ENCODE measurements around the gene MFSD8. TPM values are rescaled to one million over a fixed set of nuclear protein-coding genes. Genes with fewer than 3 reads are reported as not detected.
"Not testable (repeated sequence)": the region's sequence is repeated elsewhere in the genome, so short reads cannot be mapped to it uniquely, and the experiment has no call there.

Gene MFSD8, protein sequence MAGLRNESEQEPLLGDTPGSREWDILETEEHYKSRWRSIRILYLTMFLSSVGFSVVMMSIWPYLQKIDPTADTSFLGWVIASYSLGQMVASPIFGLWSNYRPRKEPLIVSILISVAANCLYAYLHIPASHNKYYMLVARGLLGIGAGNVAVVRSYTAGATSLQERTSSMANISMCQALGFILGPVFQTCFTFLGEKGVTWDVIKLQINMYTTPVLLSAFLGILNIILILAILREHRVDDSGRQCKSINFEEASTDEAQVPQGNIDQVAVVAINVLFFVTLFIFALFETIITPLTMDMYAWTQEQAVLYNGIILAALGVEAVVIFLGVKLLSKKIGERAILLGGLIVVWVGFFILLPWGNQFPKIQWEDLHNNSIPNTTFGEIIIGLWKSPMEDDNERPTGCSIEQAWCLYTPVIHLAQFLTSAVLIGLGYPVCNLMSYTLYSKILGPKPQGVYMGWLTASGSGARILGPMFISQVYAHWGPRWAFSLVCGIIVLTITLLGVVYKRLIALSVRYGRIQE
- total RNA-seq: 10 to 100 TPM; 13.0 to 15.6 TPM

GRCh38 chr4:127965062-127965802 is at the start of gene MFSD8, which contains the start of gene ABHD18:
TSS of gene MFSD8 (minus strand) at chr4:127965173. CDS start at chr4:127965133, 40 bp downstream.
TSS of gene ABHD18 (plus strand) at chr4:127965406. CDS start at chr4:127982956, 17,550 bp downstream.
- Mint-ChIP-seq H3K4me3 (peak within 1 kb of the TSS; percentile 92), H3K36me3 (peaks cover 17% of the 10 kb centered on the region), H3K27ac (peak within 1 kb of the TSS; percentile 96), H3K27me3 (no peaks in the 10 kb centered on the region), H3K4me1 (peaks cover 34% of the 10 kb centered on the region), H3K9me3 (no peaks in the 10 kb centered on the region)
- peak; percentile 100 for DNase-seq

GRCh38 chr4:128009428-128009827 is 44.5 kb upstream of the MFSD8 start:
- H3K9me3 Mint-ChIP-seq: no peaks in the 10 kb centered on the region
- no peaks in the 10 kb centered on the region for H3K27me3 Mint-ChIP-seq
- H3K27ac Mint-ChIP-seq: no peak overlapping the region
- H3K4me1 Mint-ChIP-seq: no peaks in the 10 kb centered on the region
- no peak for DNase-seq
- peaks cover 31% of the 10 kb centered on the region for H3K36me3 Mint-ChIP-seq
- H3K4me3 Mint-ChIP-seq: no peak overlapping the region

- no peak for DNase-seq
- peaks cover 21% of the 10 kb centered on the region for H3K36me3 Mint-ChIP-seq
- no peaks in the 10 kb centered on the region for H3K9me3 Mint-ChIP-seq
- no peaks in the 10 kb centered on the region for H3K27me3 Mint-ChIP-seq
- H3K4me3 Mint-ChIP-seq: no peak overlapping the region
- H3K4me1 Mint-ChIP-seq: peaks cover 2% of the 10 kb centered on the region
- H3K27ac Mint-ChIP-seq: no peak overlapping the region
These were observed 41.6 kb upstream of the MFSD8 start for GRCh38 chr4:128006592-128006991.

GRCh38 chr4:127997534-127998388 is 32.8 kb upstream of the MFSD8 start:
- Mint-ChIP-seq H3K4me3 (no peak overlapping the region), H3K27ac (peak overlapping the region; percentile 49), H3K9me3 (peaks cover 7% of the 10 kb centered on the region), H3K36me3 (peaks cover 56% of the 10 kb centered on the region), H3K27me3 (no peaks in the 10 kb centered on the region), H3K4me1 (peaks cover 23% of the 10 kb centered on the region)
- DNase-seq: peak; percentile 14

DNA sequence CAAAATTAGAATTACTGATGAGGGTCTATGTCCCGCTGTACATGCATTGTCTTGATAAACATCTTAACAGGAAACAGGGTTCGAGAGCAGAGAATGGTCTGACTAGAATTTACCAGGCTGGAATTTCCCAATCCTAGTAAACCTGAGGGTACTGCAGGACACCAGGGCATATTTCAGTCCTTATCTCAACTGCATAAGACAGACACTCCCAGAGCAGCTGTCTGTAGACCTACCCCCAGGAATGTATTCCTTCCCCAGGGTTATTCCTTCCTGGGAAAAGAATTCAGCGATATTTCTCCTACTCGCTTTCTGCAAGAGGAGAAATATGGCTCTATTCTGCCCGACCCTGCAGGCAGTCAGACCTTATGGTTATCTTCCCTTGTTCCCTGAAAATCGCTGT is 31.5 kb upstream of the MFSD8 start:
- peaks cover 20% of the 10 kb centered on the region for H3K4me1 Mint-ChIP-seq
- not testable (repeated sequence) for DNase-seq, H3K9me3 Mint-ChIP-seq, H3K27me3 Mint-ChIP-seq, H3K27ac Mint-ChIP-seq, H3K4me3 Mint-ChIP-seq
- H3K36me3 Mint-ChIP-seq: peaks cover 53% of the 10 kb centered on the region

- no peaks in the 10 kb centered on the region for H3K27me3 Mint-ChIP-seq
- DNase-seq: no peak
- H3K9me3 Mint-ChIP-seq: peaks cover 7% of the 10 kb centered on the region
- no peak overlapping the region for H3K4me3 Mint-ChIP-seq
- peaks cover 13% of the 10 kb centered on the region for H3K4me1 Mint-ChIP-seq
- peaks cover 52% of the 10 kb centered on the region for H3K36me3 Mint-ChIP-seq
- H3K27ac Mint-ChIP-seq: no peak overlapping the region
These were observed 30.8 kb upstream of the MFSD8 start for GRCh38 chr4:127995776-127996175.

DNA sequence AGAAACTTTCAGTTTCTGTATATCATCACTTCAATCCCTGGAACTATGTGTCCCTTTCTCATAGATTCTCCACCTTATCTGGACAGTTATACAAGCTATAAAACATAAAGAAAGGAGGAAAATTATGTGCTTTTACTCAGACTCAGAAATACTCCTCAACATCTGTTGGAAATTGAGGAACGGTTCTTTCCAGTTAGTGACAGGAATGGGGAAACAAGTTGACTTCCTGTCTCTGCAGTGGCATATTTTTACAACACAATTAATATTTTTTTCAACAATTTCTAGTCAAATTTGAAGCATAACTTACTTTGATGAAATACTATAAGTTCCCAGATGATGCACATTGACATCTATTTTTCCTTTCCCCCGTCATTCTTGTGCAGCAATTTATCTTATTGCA is 28.2 kb upstream of the MFSD8 start:
- peaks cover 33% of the 10 kb centered on the region for H3K36me3 Mint-ChIP-seq
- H3K4me1 Mint-ChIP-seq: peaks cover 11% of the 10 kb centered on the region
- no peaks in the 10 kb centered on the region for H3K27me3 Mint-ChIP-seq
- peaks cover 4% of the 10 kb centered on the region for H3K9me3 Mint-ChIP-seq
- DNase-seq: no peak
- no peak overlapping the region for H3K27ac Mint-ChIP-seq
- no peak overlapping the region for H3K4me3 Mint-ChIP-seq

GRCh38 chr4:127988638-127989037 is 23.7 kb upstream of the MFSD8 start:
- peaks cover 14% of the 10 kb centered on the region for H3K36me3 Mint-ChIP-seq
- H3K4me3 Mint-ChIP-seq: no peak overlapping the region
- H3K27me3 Mint-ChIP-seq: no peaks in the 10 kb centered on the region
- H3K9me3 Mint-ChIP-seq: no peaks in the 10 kb centered on the region
- H3K4me1 Mint-ChIP-seq: peaks cover 4% of the 10 kb centered on the region
- no peak for DNase-seq
- no peak overlapping the region for H3K27ac Mint-ChIP-seq

DNA sequence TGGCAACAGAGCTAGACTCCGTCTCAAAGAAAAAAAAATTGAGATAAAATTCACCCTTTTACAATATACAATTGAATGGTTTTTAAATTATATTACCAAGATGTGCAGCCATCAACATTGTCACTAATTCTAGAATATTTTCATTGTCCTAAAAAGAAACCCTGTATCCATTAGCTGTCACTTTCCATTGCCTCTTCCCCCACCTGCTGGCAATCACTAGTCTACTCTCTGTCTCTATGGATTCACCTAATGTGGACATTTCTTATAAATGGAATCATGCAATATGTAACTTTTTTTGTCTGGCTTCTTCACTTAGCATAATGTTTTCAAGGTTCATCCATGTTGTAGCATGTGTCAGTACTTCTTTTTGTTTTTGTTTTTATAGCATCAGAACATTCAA is 21.0 kb upstream of the MFSD8 start:
- Mint-ChIP-seq H3K4me1 (no peaks in the 10 kb centered on the region), H3K27me3 (no peaks in the 10 kb centered on the region), H3K9me3 (no peaks in the 10 kb centered on the region), H3K36me3 (peaks cover 13% of the 10 kb centered on the region), H3K27ac (no peak overlapping the region), H3K4me3 (no peak overlapping the region)
- no peak for DNase-seq

DNA sequence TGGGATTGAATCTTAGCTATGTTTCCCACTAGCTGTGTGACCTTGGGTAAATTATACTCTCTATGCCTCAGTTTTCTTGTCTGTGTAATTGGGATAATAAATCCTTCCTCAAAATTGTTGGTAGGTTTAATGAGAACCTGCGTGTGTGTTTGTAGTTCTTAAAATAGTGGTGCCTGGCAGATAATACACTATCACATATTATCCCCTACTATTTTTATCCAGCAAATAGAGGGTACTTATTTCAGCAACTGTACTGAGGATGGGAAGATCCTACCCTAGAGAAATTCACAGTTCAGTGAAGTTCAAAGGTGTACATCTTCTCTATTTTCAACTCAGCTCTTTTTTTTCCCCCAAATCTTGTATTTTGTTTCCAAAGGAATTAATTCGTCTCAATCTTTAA is 17.5 kb upstream of the MFSD8 start:
- peaks cover 15% of the 10 kb centered on the region for H3K36me3 Mint-ChIP-seq
- DNase-seq: no peak
- H3K9me3 Mint-ChIP-seq: no peaks in the 10 kb centered on the region
- no peak overlapping the region for H3K27ac Mint-ChIP-seq
- H3K4me3 Mint-ChIP-seq: no peak overlapping the region
- H3K4me1 Mint-ChIP-seq: no peaks in the 10 kb centered on the region
- H3K27me3 Mint-ChIP-seq: no peaks in the 10 kb centered on the region

GRCh38 chr4:127978930-127979329 is 14.0 kb upstream of the MFSD8 start:
- H3K4me1 Mint-ChIP-seq: peaks cover 4% of the 10 kb centered on the region
- no peaks in the 10 kb centered on the region for H3K27me3 Mint-ChIP-seq
- H3K36me3 Mint-ChIP-seq: peaks cover 16% of the 10 kb centered on the region
- DNase-seq: no peak
- H3K27ac Mint-ChIP-seq: no peak overlapping the region
- H3K4me3 Mint-ChIP-seq: no peak overlapping the region
- no peaks in the 10 kb centered on the region for H3K9me3 Mint-ChIP-seq

- Mint-ChIP-seq H3K4me3 (no peak overlapping the region), H3K27ac (no peak overlapping the region), H3K36me3 (peaks cover 16% of the 10 kb centered on the region), H3K4me1 (peaks cover 14% of the 10 kb centered on the region), H3K27me3 (no peaks in the 10 kb centered on the region), H3K9me3 (no peaks in the 10 kb centered on the region)
- DNase-seq: no peak
These were observed 10.3 kb upstream of the MFSD8 start for GRCh38 chr4:127975121-127975770.

DNA sequence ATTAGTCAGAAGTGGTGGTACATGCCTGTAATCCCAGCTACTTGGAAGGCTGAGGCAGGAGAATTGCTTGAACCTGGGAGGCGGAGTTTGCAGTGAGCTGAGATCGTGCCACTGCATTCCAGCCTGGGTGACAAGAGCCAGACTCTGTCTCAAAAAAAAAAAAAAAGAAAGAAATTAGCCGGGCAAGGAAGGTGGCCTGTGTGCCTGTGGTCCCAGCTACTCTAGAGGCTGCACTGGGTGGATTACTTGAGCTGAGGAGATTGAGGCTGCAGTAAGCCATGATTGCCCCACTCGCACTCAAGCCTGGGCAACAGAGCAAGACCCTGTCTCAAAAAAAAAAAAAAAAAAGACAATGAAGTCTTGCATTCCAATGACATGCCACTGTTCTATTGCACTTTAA is 6.0 kb upstream of the MFSD8 start:
- H3K27ac Mint-ChIP-seq, H3K27me3 Mint-ChIP-seq, H3K4me3 Mint-ChIP-seq, H3K9me3 Mint-ChIP-seq, DNase-seq: not testable (repeated sequence)
- Mint-ChIP-seq H3K4me1 (peaks cover 29% of the 10 kb centered on the region), H3K36me3 (peaks cover 18% of the 10 kb centered on the region)

DNA sequence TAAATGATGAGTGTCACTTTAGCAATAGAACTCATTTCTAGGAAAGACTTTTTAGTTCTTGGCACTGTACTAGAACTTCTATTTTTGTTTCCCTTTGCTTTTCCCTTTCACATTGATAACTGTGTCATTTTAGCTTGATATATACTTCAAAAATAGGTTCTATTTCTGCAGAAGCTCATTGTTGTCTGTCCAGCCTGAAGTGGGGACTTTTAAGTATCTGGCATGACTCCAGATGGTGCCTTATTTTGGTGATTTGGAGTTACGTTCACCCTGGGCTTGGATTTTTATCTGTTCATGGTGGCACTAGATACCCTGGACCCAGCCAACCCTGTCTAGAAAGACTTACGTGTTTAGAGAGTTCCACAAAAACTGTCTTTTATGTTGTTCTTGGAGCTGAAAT is 3.6 kb upstream of the MFSD8 start:
- H3K27ac Mint-ChIP-seq: no peak overlapping the region
- H3K4me1 Mint-ChIP-seq: peaks cover 28% of the 10 kb centered on the region
- H3K4me3 Mint-ChIP-seq: no peak overlapping the region
- H3K36me3 Mint-ChIP-seq: peaks cover 11% of the 10 kb centered on the region
- H3K27me3 Mint-ChIP-seq: no peaks in the 10 kb centered on the region
- H3K9me3 Mint-ChIP-seq: no peaks in the 10 kb centered on the region
- no peak for DNase-seq
